ENCODE results near the gene BLOC1S4.

The BLOC1S4 gene

DNA sequence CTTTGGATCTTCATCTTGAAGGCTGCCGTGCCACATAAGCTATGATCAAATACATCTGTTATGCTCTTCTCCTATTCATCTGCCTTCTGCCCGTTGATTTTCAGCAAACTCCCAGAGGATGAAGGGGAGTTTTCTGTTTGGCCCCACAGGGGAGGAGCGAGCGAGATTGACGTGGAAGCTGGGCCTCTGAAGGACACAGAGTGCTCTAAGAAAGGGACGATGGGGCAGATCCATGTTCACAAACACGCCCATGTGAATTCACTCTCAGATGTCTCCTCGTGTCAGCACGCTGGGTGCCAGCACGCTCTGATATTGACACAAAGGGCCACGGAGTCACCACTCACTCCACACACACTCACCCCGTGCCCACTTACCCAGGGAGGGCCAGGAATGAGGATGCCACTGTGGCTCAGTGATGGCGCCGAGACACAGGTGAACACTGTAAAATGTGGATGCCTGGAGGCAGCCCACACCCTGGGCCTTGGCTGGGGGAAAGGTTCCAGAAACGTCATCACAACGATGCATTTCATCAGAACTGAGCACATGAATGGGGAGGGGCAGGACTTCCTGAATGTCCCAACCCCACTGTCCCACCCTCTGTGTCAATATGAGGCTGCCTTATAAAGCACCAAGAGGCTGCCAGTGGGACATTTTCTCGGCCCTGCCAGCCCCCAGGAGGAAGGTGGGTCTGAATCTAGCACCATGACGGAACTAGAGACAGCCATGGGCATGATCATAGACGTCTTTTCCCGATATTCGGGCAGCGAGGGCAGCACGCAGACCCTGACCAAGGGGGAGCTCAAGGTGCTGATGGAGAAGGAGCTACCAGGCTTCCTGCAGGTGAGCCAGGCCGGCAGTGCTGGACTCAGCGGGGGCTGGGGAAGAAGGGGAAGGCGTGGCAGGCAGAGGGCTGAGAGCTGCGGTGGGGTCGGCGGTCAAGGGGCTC, 22.5 kb upstream of the BLOC1S4 start, which contains the start of gene S100P:
Gene S100P (plus strand): TSS at position 648 of the 946 bp plus-strand sequence. CDS start 55 bp downstream, at position 703.
- DNase-seq (ENCODE audit: low spot score): no peak
- TF ChIP-seq CTCF (IDR thresholded peaks at IDR 0.05; ENCODE audit: extremely low read depth, missing control alignments): no peak

GRCh38 chr4:6694177-6694901, 21.6 kb upstream of the BLOC1S4 start:
- no peak for DNase-seq (ENCODE audit: low spot score)
- TF ChIP-seq CTCF (IDR thresholded peaks at IDR 0.05; ENCODE audit: extremely low read depth, missing control alignments): no peak

DNA sequence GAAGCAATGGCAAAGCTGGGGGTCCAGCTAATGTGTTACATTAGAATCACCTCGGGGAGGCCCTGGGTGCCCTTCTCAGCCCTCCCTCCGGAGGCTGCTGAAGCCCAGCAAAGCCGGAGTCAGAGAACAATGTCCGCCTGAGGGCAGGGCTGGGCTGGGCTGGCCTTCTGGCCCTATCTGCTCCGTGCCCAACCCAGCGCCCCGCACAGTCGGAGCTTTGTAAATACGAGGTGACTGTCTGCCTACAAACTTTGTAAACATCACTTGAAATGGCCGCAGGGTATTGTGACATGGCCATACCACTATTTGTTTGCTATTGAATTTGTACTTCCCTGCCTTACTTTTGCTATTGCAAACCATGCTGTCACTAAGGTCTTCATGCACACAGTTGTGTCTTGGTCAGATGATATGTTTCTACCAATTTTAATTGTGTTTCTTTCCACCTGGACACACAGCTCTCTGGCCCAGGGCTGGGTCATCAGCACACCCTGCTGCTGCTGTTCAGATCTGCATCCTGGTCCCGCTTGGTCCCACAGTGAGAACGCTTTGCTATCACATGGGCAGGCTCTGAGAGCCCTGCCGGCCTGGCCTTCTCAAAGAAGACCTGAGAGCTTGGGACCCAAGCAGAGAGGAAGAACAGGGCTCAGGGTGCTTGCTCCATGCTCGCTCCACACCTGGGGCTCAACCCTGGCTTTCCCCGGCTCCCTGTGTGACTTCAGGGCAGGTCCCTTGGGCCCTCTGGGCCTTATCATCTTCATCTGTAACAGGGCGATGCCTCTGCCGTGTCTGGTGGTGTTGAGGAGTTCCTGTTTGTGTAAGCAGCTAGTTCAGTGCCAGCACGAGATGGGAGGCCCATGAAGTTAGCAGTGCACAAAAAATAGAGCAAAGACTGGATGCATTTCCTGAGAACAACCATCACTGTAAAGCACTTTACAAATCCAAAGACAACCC, 20.0 kb upstream of the BLOC1S4 start:
- TF ChIP-seq CTCF (IDR thresholded peaks at IDR 0.05; ENCODE audit: extremely low read depth, missing control alignments): no peak
- DNase-seq (ENCODE audit: low spot score): no peak

GRCh38 chr4:6696611-6697010, 19.4 kb upstream of the BLOC1S4 start:
- no peak for TF ChIP-seq CTCF (IDR thresholded peaks at IDR 0.05; ENCODE audit: extremely low read depth, missing control alignments)

DNA sequence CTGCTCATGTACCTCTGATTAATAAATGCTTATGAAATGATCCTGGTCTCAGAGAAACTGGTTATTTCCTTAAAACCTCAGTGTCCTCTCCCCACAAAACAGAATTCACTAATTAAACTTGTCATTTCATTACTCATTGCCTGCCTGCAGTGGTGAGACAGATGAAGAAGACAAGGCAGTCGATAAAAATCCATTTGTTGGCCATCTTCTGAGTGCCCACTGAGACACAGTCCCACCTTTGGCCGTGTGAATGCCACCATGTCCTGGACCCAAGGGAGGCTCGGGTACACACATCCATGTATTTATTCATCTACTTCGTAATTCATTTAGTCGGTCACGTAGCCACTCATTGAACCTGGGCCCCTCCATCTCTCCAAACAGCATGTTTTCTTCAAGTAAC, 18.8 kb upstream of the BLOC1S4 start:
- no peak for DNase-seq (ENCODE audit: low spot score)
- TF ChIP-seq CTCF (IDR thresholded peaks at IDR 0.05; ENCODE audit: extremely low read depth, missing control alignments): no peak

More at GRCh38 chr4:6696611-6697010, 19.4 kb upstream of the BLOC1S4 start:
- DNase-seq (ENCODE audit: low spot score): no peak

- DNase-seq (ENCODE audit: low spot score): no peak
- no peak for TF ChIP-seq CTCF (IDR thresholded peaks at IDR 0.05; ENCODE audit: extremely low read depth, missing control alignments)
These were observed 16.6 kb upstream of the BLOC1S4 start for GRCh38 chr4:6699388-6699787.

Data from GM20000 (cell line).